ENCODE measurements around the gene HNRNPDL. TPM values are rescaled to one million over a fixed set of nuclear protein-coding genes. Genes with fewer than 3 reads are reported as not detected.
A peak's percentile ranks its signal among the peaks of the same experiment; 100 is the strongest.

Gene HNRNPDL
- total RNA-seq, 1 experiment from 2014 or later = 346 TPM

- TF ChIP-seq IRF2 (CRISPR knock-in tag; IDR thresholded peaks at IDR 0.05; ENCODE audit: borderline replicate concordance, low read depth) (no peak), RELA (CRISPR knock-in tag; IDR thresholded peaks at IDR 0.05; ENCODE audit: borderline replicate concordance) (no peak), ZNF138 (CRISPR knock-in tag; conservative IDR thresholded peaks at IDR 0.05) (no peak), TCF7 (CRISPR knock-in tag; IDR thresholded peaks at IDR 0.05; ENCODE audit: low read depth) (0 out of 2 replicates have a peak, but pooled peaks have one; percentile 59), ZNF532 (CRISPR knock-in tag; IDR thresholded peaks at IDR 0.05; ENCODE audit: borderline replicate concordance) (no peak), SP1 (CRISPR knock-in tag; conservative IDR thresholded peaks at IDR 0.05) (peak; percentile 93), ATF1 (CRISPR knock-in tag; IDR thresholded peaks at IDR 0.05) (no peak), ZBTB43 (CRISPR knock-in tag; IDR thresholded peaks at IDR 0.05) (no peak), ETV6 (CRISPR knock-in tag; IDR thresholded peaks at IDR 0.05) (peak; percentile 65; the same call in 1 of the 2 replicates), NR1H2 (CRISPR knock-in tag; IDR thresholded peaks at IDR 0.05) (no peak), FOXP1 (CRISPR knock-in tag; IDR thresholded peaks at IDR 0.05; ENCODE audit: borderline replicate concordance) (peak; percentile 79), GABPB1 (CRISPR knock-in tag; IDR thresholded peaks at IDR 0.05) (peak; percentile 68), CREB1 (CRISPR knock-in tag; IDR thresholded peaks at IDR 0.05) (peak; percentile 51; the same call in 1 of the 2 replicates), TEAD1 (CRISPR knock-in tag; IDR thresholded peaks at IDR 0.05) (peak; percentile 19; the same call in 1 of the 2 replicates), ZNF416 (CRISPR knock-in tag; IDR thresholded peaks at IDR 0.05) (0 out of 2 replicates have a peak, but pooled peaks have one; percentile 11), MAX (CRISPR knock-in tag; IDR thresholded peaks at IDR 0.05) (peak; percentile 91), ZNF423 (CRISPR knock-in tag; IDR thresholded peaks at IDR 0.05) (no peak), NFYB (CRISPR knock-in tag; conservative IDR thresholded peaks at IDR 0.05; ENCODE audit: low read depth) (peak; percentile 61)
- TF ChIP-seq, protein P1, sequence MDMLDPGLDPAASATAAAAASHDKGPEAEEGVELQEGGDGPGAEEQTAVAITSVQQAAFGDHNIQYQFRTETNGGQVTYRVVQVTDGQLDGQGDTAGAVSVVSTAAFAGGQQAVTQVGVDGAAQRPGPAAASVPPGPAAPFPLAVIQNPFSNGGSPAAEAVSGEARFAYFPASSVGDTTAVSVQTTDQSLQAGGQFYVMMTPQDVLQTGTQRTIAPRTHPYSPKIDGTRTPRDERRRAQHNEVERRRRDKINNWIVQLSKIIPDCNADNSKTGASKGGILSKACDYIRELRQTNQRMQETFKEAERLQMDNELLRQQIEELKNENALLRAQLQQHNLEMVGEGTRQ (CRISPR knock-in tag; IDR thresholded peaks at IDR 0.05) = peak; percentile 94
- TF ChIP-seq, protein P2, sequence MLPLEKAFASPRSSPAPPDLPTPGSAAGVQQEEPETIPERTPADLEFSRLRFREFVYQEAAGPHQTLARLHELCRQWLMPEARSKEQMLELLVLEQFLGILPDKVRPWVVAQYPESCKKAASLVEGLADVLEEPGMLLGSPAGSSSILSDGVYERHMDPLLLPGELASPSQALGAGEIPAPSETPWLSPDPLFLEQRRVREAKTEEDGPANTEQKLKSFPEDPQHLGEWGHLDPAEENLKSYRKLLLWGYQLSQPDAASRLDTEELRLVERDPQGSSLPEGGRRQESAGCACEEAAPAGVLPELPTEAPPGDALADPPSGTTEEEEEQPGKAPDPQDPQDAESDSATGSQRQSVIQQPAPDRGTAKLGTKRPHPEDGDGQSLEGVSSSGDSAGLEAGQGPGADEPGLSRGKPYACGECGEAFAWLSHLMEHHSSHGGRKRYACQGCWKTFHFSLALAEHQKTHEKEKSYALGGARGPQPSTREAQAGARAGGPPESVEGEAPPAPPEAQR (CRISPR knock-in tag; IDR thresholded peaks at IDR 0.05) = no peak
- TF ChIP-seq, protein P3, sequence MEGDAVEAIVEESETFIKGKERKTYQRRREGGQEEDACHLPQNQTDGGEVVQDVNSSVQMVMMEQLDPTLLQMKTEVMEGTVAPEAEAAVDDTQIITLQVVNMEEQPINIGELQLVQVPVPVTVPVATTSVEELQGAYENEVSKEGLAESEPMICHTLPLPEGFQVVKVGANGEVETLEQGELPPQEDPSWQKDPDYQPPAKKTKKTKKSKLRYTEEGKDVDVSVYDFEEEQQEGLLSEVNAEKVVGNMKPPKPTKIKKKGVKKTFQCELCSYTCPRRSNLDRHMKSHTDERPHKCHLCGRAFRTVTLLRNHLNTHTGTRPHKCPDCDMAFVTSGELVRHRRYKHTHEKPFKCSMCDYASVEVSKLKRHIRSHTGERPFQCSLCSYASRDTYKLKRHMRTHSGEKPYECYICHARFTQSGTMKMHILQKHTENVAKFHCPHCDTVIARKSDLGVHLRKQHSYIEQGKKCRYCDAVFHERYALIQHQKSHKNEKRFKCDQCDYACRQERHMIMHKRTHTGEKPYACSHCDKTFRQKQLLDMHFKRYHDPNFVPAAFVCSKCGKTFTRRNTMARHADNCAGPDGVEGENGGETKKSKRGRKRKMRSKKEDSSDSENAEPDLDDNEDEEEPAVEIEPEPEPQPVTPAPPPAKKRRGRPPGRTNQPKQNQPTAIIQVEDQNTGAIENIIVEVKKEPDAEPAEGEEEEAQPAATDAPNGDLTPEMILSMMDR (IDR thresholded peaks at IDR 0.05) = no peak
- TF ChIP-seq, protein P4, sequence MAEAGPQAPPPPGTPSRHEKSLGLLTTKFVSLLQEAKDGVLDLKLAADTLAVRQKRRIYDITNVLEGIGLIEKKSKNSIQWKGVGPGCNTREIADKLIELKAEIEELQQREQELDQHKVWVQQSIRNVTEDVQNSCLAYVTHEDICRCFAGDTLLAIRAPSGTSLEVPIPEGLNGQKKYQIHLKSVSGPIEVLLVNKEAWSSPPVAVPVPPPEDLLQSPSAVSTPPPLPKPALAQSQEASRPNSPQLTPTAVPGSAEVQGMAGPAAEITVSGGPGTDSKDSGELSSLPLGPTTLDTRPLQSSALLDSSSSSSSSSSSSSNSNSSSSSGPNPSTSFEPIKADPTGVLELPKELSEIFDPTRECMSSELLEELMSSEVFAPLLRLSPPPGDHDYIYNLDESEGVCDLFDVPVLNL (CRISPR knock-in tag; IDR thresholded peaks at IDR 0.05; ENCODE audit: borderline replicate concordance, low read depth) = peak; percentile 88
- TF ChIP-seq, protein P5, sequence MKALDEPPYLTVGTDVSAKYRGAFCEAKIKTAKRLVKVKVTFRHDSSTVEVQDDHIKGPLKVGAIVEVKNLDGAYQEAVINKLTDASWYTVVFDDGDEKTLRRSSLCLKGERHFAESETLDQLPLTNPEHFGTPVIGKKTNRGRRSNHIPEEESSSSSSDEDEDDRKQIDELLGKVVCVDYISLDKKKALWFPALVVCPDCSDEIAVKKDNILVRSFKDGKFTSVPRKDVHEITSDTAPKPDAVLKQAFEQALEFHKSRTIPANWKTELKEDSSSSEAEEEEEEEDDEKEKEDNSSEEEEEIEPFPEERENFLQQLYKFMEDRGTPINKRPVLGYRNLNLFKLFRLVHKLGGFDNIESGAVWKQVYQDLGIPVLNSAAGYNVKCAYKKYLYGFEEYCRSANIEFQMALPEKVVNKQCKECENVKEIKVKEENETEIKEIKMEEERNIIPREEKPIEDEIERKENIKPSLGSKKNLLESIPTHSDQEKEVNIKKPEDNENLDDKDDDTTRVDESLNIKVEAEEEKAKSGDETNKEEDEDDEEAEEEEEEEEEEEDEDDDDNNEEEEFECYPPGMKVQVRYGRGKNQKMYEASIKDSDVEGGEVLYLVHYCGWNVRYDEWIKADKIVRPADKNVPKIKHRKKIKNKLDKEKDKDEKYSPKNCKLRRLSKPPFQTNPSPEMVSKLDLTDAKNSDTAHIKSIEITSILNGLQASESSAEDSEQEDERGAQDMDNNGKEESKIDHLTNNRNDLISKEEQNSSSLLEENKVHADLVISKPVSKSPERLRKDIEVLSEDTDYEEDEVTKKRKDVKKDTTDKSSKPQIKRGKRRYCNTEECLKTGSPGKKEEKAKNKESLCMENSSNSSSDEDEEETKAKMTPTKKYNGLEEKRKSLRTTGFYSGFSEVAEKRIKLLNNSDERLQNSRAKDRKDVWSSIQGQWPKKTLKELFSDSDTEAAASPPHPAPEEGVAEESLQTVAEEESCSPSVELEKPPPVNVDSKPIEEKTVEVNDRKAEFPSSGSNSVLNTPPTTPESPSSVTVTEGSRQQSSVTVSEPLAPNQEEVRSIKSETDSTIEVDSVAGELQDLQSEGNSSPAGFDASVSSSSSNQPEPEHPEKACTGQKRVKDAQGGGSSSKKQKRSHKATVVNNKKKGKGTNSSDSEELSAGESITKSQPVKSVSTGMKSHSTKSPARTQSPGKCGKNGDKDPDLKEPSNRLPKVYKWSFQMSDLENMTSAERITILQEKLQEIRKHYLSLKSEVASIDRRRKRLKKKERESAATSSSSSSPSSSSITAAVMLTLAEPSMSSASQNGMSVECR (CRISPR knock-in tag; IDR thresholded peaks at IDR 0.05; ENCODE audit: borderline replicate concordance) = peak; percentile 53; the same call in 1 of the 2 replicates
These were observed at the start of gene HNRNPDL, which contains the start of gene ENOPH1 (continued) for GRCh38 chr4:82430193-82430963.

Data from WTC11 (cell line).